ENCODE data around the gene HOXD10.

The HOXD10 gene

GRCh38 chr2:176099159-176099727, 17.3 kb upstream of the HOXD10 start:
- no peak for FAIRE-seq
- TF ChIP-seq POLR2A (IDR thresholded peaks at IDR 0.05; ENCODE audit: low read depth, low read length): no peak
- TF ChIP-seq TAF1 (IDR thresholded peaks at IDR 0.05; ENCODE audit: borderline replicate concordance, low read depth, low read length): no peak
- no peak for TF ChIP-seq POLR2AphosphoS5 (IDR thresholded peaks at IDR 0.05; ENCODE audit: low read depth, low read length)
- DNase-seq (ENCODE audit: insufficient read length): no peak

DNA sequence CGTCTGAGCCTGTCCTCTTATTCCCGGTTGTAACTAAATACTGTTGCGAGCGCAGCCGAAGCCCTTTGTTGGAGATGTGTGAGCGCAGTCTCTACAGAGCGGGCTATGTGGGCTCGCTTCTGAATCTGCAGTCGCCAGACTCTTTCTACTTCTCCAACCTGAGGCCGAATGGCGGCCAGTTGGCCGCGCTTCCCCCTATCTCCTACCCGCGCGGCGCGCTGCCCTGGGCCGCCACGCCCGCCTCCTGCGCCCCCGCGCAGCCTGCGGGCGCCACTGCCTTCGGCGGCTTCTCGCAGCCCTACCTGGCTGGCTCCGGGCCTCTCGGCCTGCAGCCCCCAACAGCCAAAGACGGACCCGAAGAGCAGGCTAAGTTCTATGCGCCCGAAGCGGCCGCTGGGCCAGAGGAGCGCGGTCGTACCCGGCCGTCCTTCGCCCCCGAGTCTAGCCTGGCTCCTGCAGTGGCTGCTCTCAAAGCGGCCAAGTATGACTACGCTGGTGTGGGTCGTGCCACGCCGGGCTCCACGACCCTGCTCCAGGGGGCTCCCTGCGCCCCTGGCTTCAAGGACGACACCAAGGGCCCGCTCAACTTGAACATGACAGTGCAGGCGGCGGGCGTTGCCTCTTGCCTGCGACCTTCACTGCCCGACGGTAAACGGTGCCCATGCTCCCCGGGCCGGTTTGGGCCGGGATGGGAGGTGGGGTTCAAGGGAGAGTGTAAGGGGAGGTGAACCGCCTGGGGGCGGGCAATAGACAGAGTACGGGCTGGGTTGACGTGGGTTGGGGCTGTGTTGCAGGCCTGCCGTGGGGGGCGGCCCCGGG, 16.6 kb upstream of the HOXD10 start, which contains the start of gene HOXD12:
Gene HOXD12 (plus strand): TSS at position 68 of the 819 bp plus-strand sequence. CDS start 7 bp downstream, at position 75.
- no peak for TF ChIP-seq TAF1 (IDR thresholded peaks at IDR 0.05; ENCODE audit: borderline replicate concordance, low read depth, low read length)
- TF ChIP-seq POLR2A (IDR thresholded peaks at IDR 0.05; ENCODE audit: low read depth, low read length): no peak
- TF ChIP-seq POLR2AphosphoS5 (IDR thresholded peaks at IDR 0.05; ENCODE audit: low read depth, low read length): no peak
- DNase-seq (ENCODE audit: insufficient read length) (no peak), FAIRE-seq (no peak)

GRCh38 chr2:176100547-176101140, 15.9 kb upstream of the HOXD10 start:
- FAIRE-seq (no peak), DNase-seq (ENCODE audit: insufficient read length) (no peak)
- TF ChIP-seq POLR2A (IDR thresholded peaks at IDR 0.05; ENCODE audit: low read depth, low read length) (no peak), TAF1 (IDR thresholded peaks at IDR 0.05; ENCODE audit: borderline replicate concordance, low read depth, low read length) (no peak), POLR2AphosphoS5 (IDR thresholded peaks at IDR 0.05; ENCODE audit: low read depth, low read length) (no peak)

DNA sequence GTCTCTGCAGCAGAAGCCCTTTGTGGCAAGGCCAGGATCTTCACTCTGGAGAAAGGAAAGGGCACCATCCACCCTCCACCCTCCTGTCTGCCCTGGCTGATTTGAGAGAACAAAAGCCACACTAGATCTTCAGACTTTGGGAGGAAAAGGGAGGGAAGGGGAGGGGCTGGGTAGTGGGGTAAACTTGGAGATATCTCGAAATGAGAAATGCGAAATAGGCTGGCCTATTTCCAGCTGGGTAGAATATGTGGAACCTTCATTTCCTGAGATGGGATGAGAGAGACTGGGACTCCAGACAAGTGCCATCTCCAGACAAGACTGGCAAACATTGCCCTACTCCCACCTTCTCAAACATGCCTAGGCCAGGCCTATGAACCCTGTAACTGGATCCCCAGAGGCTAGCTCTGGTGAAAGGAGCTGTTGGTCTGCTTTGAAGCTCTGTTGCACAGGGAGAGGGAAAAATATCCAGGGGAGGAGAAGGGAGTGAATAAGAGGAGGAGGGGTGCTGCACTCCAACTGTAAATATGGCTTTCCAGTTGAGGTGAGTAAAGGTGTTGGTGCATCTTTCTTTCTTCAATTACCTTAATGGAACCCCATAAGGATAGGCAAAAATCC, 15.3 kb upstream of the HOXD10 start:
- no peak for FAIRE-seq
- no peak for DNase-seq (ENCODE audit: insufficient read length)
- TF ChIP-seq POLR2AphosphoS5 (IDR thresholded peaks at IDR 0.05; ENCODE audit: low read depth, low read length) (no peak), TAF1 (IDR thresholded peaks at IDR 0.05; ENCODE audit: borderline replicate concordance, low read depth, low read length) (no peak), POLR2A (IDR thresholded peaks at IDR 0.05; ENCODE audit: low read depth, low read length) (no peak)

- no peak for DNase-seq (ENCODE audit: insufficient read length)
- no peak for FAIRE-seq
- TF ChIP-seq POLR2A (IDR thresholded peaks at IDR 0.05; ENCODE audit: low read depth, low read length): no peak
- TF ChIP-seq POLR2AphosphoS5 (IDR thresholded peaks at IDR 0.05; ENCODE audit: low read depth, low read length): no peak
- TF ChIP-seq TAF1 (IDR thresholded peaks at IDR 0.05; ENCODE audit: borderline replicate concordance, low read depth, low read length): no peak
Measured at GRCh38 chr2:176101842-176102241, 14.7 kb upstream of the HOXD10 start.

DNA sequence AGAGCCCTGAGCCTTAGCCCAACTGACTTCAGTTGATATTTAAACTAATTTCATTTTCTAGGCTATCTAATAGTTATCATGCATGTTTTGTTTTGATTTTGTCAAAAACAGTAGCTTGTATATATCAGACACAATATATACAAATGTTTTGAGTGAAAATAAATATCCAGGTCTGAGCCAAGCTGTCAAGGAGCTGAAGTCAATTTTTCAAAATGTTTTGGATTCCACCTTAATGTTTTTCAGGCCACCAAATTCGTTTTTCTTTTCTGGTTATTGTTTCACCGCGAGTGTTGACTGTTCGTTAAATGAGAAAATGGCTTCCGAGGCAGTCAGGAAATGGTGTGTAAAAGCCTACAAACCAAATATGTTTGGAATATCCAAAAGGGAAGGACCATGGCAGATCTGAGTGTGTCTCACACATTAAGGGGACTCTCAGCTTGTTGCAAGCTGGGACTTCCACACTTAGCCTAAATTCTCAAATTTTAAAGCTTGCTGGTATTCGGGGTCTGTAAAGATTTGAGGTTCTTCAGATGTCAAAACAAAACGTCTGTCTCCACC, 14.2 kb upstream of the HOXD10 start:
- TF ChIP-seq POLR2A (IDR thresholded peaks at IDR 0.05; ENCODE audit: low read depth, low read length): no peak
- no peak for TF ChIP-seq POLR2AphosphoS5 (IDR thresholded peaks at IDR 0.05; ENCODE audit: low read depth, low read length)
- no peak for TF ChIP-seq TAF1 (IDR thresholded peaks at IDR 0.05; ENCODE audit: borderline replicate concordance, low read depth, low read length)
- DNase-seq (ENCODE audit: insufficient read length): no peak
- FAIRE-seq: no peak

DNA sequence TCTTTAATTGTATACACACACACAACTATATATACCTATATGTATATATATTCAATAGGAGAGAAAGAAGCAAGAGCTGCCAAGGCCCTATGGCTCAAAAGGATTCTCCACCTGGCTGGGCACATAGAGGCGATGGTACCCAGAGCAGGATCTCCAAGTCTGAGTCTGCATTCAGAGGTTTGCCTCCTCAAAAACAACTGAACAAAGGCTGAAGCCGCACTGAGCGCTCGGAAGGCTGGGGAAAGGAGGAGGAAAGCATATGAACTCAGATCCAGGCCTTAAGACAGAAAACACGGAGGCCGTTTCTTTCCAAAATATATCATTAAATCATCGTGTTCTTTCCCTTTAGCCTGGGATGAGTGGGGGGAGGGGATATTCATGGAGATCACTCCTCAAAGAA, 13.4 kb upstream of the HOXD10 start:
- TF ChIP-seq TAF1 (IDR thresholded peaks at IDR 0.05; ENCODE audit: borderline replicate concordance, low read depth, low read length) (no peak), POLR2AphosphoS5 (IDR thresholded peaks at IDR 0.05; ENCODE audit: low read depth, low read length) (no peak), POLR2A (IDR thresholded peaks at IDR 0.05; ENCODE audit: low read depth, low read length) (no peak)
- FAIRE-seq: no peak
- DNase-seq (ENCODE audit: insufficient read length): no peak

- no peak for DNase-seq (ENCODE audit: insufficient read length)
- no peak for FAIRE-seq
- TF ChIP-seq TAF1 (IDR thresholded peaks at IDR 0.05; ENCODE audit: borderline replicate concordance, low read depth, low read length) (no peak), POLR2AphosphoS5 (IDR thresholded peaks at IDR 0.05; ENCODE audit: low read depth, low read length) (no peak), POLR2A (IDR thresholded peaks at IDR 0.05; ENCODE audit: low read depth, low read length) (no peak)
Measured at GRCh38 chr2:176103742-176104315, 12.7 kb upstream of the HOXD10 start.

DNA sequence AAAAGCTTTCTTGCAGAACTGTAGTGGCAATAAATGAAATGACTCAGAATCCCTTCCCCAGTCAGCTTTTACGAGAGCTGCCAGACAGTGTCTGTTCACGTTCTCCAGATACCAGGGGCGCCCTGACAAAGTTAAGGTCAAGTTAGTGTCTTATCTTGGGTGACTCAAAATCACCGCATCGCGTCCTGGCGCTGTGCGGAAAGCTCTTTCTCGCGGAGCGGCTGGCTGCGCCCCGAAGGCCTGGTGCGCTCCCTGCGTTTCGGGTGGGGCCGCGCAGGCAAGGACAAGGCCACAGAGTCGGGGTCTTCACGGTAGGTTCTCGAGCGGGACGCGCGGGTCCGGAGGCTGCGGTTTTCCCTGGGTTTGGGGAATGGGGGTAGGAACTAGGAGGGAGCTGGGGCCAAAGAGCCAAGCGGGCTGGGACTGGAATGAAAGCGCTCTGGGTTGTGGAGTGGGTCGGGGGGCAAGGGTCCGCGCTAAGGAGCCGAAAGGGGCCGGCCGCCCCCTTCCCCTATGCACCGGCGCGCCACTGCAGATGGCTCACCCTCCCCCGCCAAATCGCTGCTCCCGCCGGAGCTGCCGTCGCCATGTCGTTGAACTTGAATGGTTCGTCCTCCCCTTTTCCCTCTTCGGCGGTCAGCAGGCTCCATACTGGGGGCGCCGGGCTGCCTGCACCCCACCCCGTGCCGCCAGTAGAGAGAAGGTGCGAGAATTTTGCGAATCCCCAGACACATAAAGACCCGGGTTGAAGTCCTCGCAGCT, 12.1 kb upstream of the HOXD10 start:
- no peak for TF ChIP-seq POLR2A (IDR thresholded peaks at IDR 0.05; ENCODE audit: low read depth, low read length)
- no peak for TF ChIP-seq POLR2AphosphoS5 (IDR thresholded peaks at IDR 0.05; ENCODE audit: low read depth, low read length)
- DNase-seq (ENCODE audit: insufficient read length) (no peak), FAIRE-seq (no peak)

- TF ChIP-seq POLR2A (IDR thresholded peaks at IDR 0.05; ENCODE audit: low read depth, low read length) (no peak), TAF1 (IDR thresholded peaks at IDR 0.05; ENCODE audit: borderline replicate concordance, low read depth, low read length) (no peak), POLR2AphosphoS5 (IDR thresholded peaks at IDR 0.05; ENCODE audit: low read depth, low read length) (no peak)
- no peak for DNase-seq (ENCODE audit: insufficient read length)
- FAIRE-seq: no peak
Measured at GRCh38 chr2:176105078-176105729, 11.4 kb upstream of the HOXD10 start.

Data from GM12892 (cell line).